HepG2 (cell line): ENCODE data around the gene AJM1. TPM values are rescaled to one million over a fixed set of nuclear protein-coding genes. Genes with fewer than 3 reads are reported as not detected.

Experiments
- AKNA ChIP-seq: sonication (generic); formaldehyde crosslinking; IDR thresholded peaks from 2 replicates; pipeline ENCODE4 v1.4.0; 2020; ENCODE audit warnings: missing genetic modification reagents, borderline replicate concordance
- CEBPZ ChIP-seq: IDR thresholded peaks from 2 replicates; pipeline ENCODE4 v1.6.1; 2012; ENCODE audit warnings: low read length, improper control_type of control experiment
- CREBL2 ChIP-seq: sonication (generic); formaldehyde crosslinking; IDR thresholded peaks from 2 replicates; pipeline ENCODE4 v1.8.1; 2023; ENCODE audit warnings: missing genetic modification reagents, mild to moderate bottlenecking, borderline replicate concordance
- ERF ChIP-seq: IDR thresholded peaks from 2 replicates; pipeline ENCODE4 v1.6.1; 2018; ENCODE audit warnings: missing biosample characterization, missing genetic modification reagents
- FIP1L1 ChIP-seq: fragments of 200-400 bp; formaldehyde crosslinking; IDR thresholded peaks from 2 replicates; pipeline ENCODE4 v1.6.1; 2018; ENCODE audit warnings: low read depth, mild to moderate bottlenecking, low read length, moderate library complexity, borderline replicate concordance; ENCODE audit not compliant: insufficient read depth
- HNRNPH1 ChIP-seq: fragments of 200-400 bp; formaldehyde crosslinking; optimal IDR thresholded peaks from 2 replicates; pipeline ENCODE3; 2017; ENCODE audit warnings: mild to moderate bottlenecking, low read depth, low read length
- HOXA5 ChIP-seq: sonication (generic); formaldehyde crosslinking; IDR thresholded peaks from 2 replicates; pipeline ENCODE4 v1.4.0; 2020; ENCODE audit warnings: missing genetic modification reagents
- KAT8 ChIP-seq: IDR thresholded peaks from 2 replicates; pipeline ENCODE4 v1.6.1; 2016; ENCODE audit warnings: missing genetic modification reagents, missing compliant biosample characterization
- RARA ChIP-seq: IDR thresholded peaks from 2 replicates; pipeline ENCODE4 v1.6.1; 2016; ENCODE audit warnings: missing genetic modification reagents, missing compliant biosample characterization
- RARG ChIP-seq: sonication (generic); formaldehyde crosslinking; IDR thresholded peaks from 2 replicates; pipeline ENCODE4 v1.4.0; 2020; ENCODE audit warnings: low read depth, mild to moderate bottlenecking, missing genetic modification reagents
- RXRA ChIP-seq: sonication (generic); formaldehyde crosslinking; IDR thresholded peaks from 2 replicates; pipeline ENCODE4 v1.5.1; 2020; ENCODE audit warnings: missing genetic modification reagents
- SATB2 ChIP-seq: sonication (generic); formaldehyde crosslinking; IDR thresholded peaks from 2 replicates; pipeline ENCODE4 v1.5.0; 2020; ENCODE audit warnings: missing genetic modification reagents
- TFDP2 ChIP-seq: sonication (generic); formaldehyde crosslinking; IDR thresholded peaks from 2 replicates; pipeline ENCODE4 v1.4.0; 2020; ENCODE audit warnings: missing genetic modification reagents
- ZBTB26 ChIP-seq: IDR thresholded peaks from 2 replicates; pipeline ENCODE4 v1.6.1; 2016; ENCODE audit warnings: missing compliant biosample characterization, missing genetic modification reagents, borderline replicate concordance
- ZKSCAN8 ChIP-seq: IDR thresholded peaks from 2 replicates; pipeline ENCODE4 v1.6.1; 2016; ENCODE audit warnings: borderline replicate concordance, missing genetic modification reagents, missing compliant biosample characterization
- ZMYM2 ChIP-seq: sonication (generic); formaldehyde crosslinking; IDR thresholded peaks from 2 replicates; pipeline ENCODE4 v1.8.0; 2022; ENCODE audit warnings: mild to moderate bottlenecking, missing genetic modification reagents
- ZNF883 ChIP-seq: sonication (generic); formaldehyde crosslinking; IDR thresholded peaks from 2 replicates; pipeline ENCODE4 v1.5.1; 2020; ENCODE audit warnings: mild to moderate bottlenecking, missing genetic modification reagents; ENCODE audit errors: not compliant biosample characterization
- polyA plus RNA-seq, 8 experiments: library from polyadenylated mRNA; depleted of rRNA in 3 of 8; stranded (reverse) in 7 of 8; unstranded in 1 of 8; fragments of >200 nt; fragmentation: Illumina TruSeq in 4 of 8; extraction: Trizol in 4 of 8; gene quantifications; 2 replicates each; pipeline versions ENCODE4 v1.2.1 to v1.2.3, GENCODE V29; 2011 to 2016; ENCODE audit warnings: low read depth in 4 of 8, missing spikeins in 1 of 8, mixed read lengths in 1 of 8; ENCODE audit not compliant: insufficient read depth in 1 of 8
- total RNA-seq, 5 experiments: library from RNA; depleted of rRNA; stranded (reverse); fragments of >200 nt; fragmentation: Illumina TruSeq; extraction: Trizol; gene quantifications; 2 replicates each; pipeline ENCODE4 v1.2.3, GENCODE V29; 2016; ENCODE audit warnings: low read depth in 1 of 5

AJM1 gene
- total and polyA plus RNA-seq, 2 of the 13 experiments (the other 11 are each of a cell fraction or from before 2014, with no cell fraction given) = 1.1 to 1.2 TPM

GRCh38 chr9:136849038-136849959 is 7.0 kb downstream of the AJM1 start, which contains the start of gene PHPT1 (continued):
- TF ChIP-seq CEBPZ (no peak), HNRNPH1 (peak; percentile 74), RARG (CRISPR knock-in tag) (no peak), ZKSCAN8 (CRISPR knock-in tag) (no peak; the same call in 1 of the 2 replicates), RXRA (peak; percentile 48; the same call in 1 of the 2 replicates), ZMYM2 (CRISPR knock-in tag) (no peak), CREBL2 (CRISPR knock-in tag) (peak; percentile 22; the same call in 1 of the 2 replicates), ZNF883 (CRISPR knock-in tag) (peak; percentile 85), ERF (CRISPR knock-in tag) (peak; percentile 90), RARA (peak; percentile 9; the same call in 1 of the 2 replicates), HOXA5 (peak; percentile 81), TFDP2 (CRISPR knock-in tag) (peak; percentile 91), KAT8 (CRISPR knock-in tag) (peak; percentile 66), ZBTB26 (CRISPR knock-in tag) (peak; percentile 68), SATB2 (CRISPR knock-in tag) (no peak), AKNA (CRISPR knock-in tag) (no peak), FIP1L1 (0 out of 2 replicates have a peak, but pooled peaks have one; percentile 63)
